ENCODE results near the gene MYLIP.

MYLIP gene

DNA sequence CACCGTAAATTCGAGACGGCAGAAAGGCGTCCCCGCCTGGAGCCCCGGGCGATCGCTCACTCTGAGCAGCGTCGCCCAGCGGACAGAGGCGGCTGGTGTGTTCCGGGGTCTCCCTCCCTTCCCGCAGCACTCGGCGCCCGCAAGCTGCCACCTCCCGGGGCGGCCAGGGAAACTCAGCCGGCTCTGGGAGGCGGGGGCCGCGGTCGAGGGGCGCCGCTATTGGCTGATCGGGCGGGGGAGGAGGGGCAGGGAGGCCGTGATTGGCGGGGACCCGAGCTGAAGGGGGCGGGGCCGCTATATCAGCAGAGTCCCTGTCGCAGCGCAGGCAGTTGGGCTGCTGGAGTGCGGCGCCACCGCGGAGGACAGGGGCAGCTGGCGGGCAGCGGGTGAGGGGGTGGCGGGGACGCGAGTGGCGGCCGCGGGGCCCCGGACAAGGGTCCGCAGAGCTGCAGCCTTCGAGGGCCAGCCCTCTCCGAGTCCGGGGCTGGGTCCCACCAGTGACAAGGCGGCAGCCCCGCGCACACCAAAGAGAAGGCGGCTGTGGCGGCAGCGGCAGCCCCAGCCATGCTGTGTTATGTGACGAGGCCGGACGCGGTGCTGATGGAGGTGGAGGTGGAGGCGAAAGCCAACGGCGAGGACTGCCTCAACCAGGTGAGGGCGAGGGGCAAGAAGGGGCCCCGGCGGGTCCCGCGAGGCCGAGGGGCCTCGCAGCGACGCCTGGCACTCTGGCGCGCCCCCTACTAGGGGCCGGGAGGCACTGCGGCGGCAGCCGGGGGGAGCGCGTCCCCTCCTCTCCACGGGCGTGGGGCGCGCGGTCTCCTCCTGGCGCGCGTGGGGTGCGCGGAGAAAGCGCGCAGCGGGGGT, at the start of gene MYLIP:
TSS of gene MYLIP (plus strand) at position 328 of the 864 bp plus-strand sequence. CDS start at position 565, 237 bp downstream.
- DNase-seq (ENCODE audit: low read depth, low spot score) = peak; percentile 71

DNA sequence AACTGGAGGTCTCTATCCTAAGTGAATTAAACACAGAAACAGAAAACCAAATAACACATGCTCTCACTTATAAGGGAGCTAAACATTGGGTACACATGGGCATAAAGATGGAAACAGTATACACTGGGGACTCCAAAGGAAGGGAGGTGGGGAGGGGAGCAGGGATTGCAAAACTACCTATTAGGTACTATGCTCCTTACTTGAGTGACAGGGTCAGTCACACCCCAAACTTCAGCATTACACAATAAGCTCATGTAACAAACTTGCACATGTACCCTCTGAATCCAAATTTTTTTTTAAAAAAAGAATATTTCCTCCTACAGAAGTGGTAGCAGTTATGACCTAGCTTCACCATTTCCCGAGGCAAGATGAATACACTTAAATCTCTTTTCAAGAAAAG, 49.5 kb upstream of the MYLIP start:
- DNase-seq (ENCODE audit: low read depth, low spot score) = no peak

DNA sequence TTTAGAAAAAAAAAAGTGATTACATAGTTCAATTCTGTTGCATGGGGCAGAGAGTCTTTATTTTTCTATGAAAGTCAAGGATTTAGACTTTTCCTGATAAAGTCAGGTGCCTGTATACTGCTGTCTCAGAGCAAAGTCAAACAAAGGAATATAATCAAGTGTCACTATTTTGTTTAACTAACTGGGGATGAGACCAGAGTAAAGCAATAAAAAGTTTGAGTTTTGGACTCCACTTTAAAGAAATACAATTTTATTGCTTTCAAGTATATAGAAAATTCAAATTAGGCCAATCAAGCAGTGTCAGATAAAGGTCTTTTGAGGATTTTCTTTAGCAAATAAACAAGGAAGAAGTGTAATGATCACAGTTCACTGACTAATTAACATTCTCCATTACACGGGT, 48.7 kb upstream of the MYLIP start:
- DNase-seq (ENCODE audit: low read depth, low spot score) = no peak

DNA sequence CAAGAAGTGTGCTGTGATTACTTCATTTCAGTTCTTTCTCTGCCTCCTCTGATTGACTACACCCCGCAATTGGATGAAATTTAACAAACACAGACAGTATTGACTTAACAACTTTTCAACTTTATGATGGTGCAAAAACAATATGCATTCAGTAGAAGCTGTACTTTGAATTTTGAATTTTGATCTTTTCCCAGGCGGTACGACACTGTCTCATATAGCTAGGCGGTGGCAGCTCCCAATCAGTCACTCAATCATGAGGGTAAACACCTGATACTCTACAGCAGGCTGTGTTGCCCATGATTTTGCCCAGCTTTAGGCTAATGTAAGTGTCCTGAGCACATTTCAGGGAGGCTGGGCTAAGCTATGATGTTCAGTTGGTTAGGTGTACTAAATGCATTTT, 47.6 kb upstream of the MYLIP start:
- DNase-seq (ENCODE audit: low read depth, low spot score) = no peak

DNA sequence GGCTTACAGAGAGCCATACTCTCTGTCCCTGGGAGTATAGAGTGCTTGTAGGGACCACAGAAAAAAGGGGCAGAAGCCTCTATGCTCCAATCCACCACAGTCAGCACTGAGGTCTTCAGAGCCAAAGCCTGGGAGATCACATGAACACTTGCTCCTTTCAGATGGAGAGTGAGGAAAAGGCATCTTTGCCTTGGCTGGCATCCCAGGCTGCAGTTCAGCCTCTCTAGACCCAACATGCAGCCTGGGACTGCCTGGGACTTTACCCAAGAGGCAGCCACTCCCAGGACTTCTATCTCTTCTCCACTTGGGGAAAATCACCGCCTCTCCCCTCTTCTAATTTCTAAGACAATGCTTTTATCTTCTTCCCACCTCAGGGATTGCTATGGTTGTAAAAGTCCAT, 46.5 kb upstream of the MYLIP start:
- DNase-seq (ENCODE audit: low read depth, low spot score) = no peak

DNA sequence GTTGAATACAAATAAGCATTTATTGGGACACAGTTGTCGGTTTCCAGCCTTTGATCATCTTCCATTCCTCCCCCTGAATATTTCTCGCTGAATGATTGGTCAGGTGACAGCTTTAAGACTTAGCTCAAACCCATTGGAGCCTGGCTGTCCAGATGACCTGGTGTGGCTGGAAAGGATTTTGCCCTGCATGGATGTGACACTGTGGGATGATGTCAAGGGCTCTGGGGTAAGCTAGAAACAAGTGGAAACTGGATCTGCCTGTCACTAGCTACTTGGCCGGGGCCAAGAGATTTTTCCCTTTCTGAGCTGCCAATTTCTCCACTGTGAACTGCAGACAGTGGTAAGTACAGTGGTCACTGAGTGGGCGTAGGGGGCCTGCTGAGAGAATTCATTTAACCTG, 41.9 kb upstream of the MYLIP start:
- no peak for DNase-seq (ENCODE audit: low read depth, low spot score)

DNA sequence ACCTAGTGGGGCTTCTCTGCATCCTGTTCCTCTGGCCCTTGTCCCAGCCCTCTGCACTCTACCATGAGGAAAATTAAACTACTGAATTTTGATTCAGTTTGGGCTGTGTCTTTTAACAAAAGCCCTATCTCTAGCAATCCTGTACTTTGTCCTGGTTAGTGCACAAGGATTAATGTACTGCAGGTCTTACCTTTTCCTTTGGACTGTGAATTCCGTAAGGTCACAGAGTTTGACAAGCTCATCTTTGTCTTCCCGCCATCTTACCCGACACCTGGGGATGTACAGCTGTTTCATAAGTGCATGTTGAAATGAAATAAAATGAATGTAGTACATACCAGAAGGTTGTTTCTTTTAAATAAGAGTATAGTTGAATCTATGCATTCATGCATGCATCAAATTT, 41.5 kb upstream of the MYLIP start:
- DNase-seq (ENCODE audit: low read depth, low spot score) = no peak

DNA sequence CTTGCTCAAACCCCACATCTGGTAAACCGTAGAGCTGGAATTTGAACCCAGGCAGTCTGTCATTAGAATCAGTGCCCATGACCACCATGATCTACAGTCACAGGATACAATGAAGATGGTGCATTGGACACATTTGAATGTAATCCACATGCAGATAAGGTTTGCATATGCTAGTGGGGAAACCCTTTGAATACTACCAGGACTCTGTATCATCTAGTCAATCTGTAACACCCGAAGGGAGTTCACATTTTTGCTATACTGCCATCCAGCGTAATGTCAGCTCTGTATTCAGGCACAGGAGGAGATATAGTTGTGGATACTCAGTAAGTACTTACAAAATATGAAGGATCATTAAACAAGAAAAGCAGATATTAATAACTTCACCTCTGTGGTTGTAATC, 40.5 kb upstream of the MYLIP start:
- DNase-seq (ENCODE audit: low read depth, low spot score) = no peak

DNA sequence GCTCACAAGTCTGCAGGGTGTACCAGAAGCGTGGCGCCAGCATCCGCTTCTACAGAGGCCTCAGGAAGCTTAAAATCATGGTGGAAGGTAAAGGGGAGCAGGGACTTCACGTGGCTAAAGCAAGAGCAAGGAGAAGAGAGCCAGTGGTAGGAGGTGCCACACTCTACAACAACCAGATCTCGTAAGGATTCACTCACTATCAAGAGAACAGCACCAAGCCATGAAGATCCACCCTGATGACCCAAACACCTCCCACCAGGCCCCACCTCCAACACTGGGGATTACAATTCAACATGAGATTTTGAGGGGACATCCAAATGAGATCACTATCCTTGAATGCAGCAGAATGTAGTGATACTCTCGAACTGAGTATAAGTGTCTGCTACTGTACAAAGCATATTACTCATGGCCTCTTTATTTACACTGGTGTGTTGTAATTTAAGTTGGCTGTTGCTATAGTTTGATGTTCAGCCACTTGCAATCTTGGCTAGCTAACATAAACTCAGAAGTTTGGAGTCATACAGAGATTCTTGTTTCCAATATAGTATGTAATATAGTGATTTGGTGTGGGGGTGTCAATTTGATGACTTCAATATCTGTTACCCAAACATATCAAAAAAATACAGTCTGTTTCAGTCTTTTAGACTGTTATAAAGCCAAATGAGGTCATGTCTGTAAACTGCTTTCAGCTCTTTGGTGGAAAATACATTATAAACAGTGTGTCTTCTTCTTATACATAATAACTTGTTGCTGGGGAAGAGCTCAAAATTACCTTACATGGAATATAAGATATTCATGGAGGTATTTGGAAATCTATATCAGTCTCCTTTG, 39.4 kb upstream of the MYLIP start:
- no peak for DNase-seq (ENCODE audit: low read depth, low spot score)

DNA sequence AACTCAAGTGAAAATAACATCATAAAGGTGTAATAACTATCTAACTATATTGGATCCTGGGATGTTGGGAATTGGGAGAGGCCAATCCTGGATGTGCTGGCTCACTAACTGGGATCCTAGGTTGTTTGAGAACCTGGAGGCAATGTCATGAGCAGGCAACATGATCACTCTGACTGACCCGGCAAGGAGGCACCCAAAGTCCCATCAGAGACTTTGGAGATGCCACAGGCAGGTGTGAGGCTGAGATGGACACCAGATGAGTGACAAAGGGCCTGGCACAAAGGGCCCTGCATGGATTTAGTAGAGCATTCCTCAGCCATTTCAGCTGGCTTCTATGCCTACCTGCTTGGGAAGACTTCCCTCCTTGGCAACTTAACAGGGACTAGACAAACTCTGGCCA, 38.4 kb upstream of the MYLIP start:
- no peak for DNase-seq (ENCODE audit: low read depth, low spot score)

DNA sequence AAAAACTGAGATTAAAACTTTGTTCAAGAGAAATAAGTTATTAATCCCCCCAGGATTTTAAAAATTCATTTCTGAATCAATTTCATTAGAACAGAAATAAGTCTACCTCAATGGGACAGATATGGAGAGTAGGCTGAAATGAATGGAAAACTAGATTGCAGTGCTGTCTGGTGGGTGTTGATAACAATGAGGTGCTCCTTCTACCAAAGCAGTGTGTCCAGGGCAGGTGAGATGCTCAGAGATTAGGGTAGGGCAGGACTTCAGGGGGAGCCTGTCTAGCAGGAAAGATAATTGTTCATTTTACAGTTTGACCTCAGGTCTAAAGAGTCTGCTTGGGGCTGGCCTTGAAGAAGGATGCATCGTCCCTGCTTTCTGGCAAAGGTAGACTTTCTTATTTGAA, 38.0 kb upstream of the MYLIP start:
- DNase-seq (ENCODE audit: low read depth, low spot score) = no peak

DNA sequence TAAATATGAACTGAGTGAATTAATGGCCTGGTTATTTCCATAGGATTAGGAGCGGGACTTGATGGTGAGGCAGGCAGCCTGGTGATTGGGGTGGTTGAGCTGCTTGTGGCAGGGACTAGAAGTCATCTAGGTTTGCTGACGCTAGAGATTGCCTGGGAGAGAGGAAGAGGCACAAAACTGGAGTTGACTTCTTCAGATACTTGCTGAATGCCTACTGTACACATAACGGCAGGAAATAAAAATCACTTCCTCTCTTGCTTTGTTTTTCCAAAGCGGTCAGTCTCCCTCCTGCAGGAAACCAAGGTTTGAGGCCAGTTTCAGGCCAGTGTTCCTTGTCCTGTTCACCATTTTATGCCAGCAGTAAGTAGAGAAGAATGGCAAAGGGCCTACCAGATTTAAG, 36.7 kb upstream of the MYLIP start:
- DNase-seq (ENCODE audit: low read depth, low spot score) = no peak

DNA sequence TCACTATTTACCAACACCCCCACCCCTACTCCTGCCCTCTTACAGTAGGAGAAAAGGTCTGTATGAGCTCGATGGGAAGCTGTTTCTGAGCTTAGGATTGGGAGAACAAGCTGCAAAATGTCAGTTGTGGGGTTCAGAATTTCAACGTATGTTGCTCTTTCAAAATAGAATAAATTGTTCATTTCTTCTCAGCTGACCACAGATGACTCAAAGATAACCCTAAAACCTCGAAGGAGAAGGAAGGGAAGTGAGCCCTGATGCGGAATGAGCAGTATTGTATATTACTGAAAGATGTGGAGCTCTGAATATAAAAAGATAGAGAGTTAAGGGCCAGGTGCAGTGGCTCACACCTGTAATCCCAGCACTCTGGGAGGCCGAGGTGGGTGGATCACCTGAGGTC, 35.9 kb upstream of the MYLIP start:
- no peak for DNase-seq (ENCODE audit: low read depth, low spot score)

DNA sequence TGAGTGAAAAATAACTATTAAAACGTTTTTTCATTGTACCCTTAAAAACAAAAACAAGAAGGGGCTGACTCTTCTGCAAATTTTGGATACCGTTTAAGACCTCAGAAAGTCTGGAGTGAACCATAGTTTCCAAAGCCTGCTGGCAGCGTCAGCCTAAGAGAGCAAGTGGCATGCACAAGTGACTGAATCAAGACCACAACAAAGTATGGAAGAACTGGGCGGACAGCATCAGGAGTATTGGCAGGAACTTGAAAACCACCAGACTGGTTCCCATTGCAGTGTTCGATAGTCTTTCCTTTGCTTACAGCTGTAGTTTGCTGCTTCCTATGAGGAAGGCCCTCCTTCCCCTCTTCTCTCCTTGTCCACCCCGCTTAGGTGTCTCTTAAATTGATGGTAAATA, 33.7 kb upstream of the MYLIP start:
- DNase-seq (ENCODE audit: low read depth, low spot score) = no peak

DNA sequence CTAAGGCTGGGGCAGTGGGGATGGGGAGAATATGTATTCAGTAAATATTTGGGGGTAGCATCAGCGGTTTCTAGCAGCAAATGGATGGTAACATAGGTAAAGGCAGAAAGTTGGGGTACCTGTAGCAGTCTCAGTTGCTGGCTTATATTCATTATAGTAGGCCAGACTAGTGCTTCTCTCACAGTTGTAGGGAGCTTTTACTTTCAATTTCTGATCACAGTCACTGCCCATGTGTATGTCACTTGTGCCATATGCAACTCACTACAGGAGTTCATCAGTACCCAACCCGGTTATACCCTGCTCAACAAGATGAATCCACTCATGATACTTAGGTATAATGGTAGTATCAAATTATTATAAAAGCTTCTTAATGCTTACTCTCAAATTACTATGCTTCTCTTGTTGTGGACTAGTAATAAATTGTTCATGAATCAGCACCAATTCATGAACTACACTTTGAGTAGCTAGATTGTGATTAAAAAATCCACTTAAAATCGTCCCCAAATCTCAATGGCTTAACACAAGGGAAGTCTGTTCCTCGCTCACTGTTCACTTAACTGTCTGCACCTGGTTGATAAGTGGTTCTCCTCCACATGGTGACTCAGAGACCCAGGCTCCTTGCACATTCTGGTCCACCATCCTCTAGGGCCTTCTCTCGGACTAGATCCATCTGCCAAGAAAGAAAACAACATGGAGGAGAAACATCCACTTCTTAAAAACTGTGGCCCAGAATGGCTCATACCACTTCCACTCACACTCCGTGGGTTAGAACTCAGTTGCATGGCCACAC, 31.3 kb upstream of the MYLIP start:
- no peak for DNase-seq (ENCODE audit: low read depth, low spot score)

DNA sequence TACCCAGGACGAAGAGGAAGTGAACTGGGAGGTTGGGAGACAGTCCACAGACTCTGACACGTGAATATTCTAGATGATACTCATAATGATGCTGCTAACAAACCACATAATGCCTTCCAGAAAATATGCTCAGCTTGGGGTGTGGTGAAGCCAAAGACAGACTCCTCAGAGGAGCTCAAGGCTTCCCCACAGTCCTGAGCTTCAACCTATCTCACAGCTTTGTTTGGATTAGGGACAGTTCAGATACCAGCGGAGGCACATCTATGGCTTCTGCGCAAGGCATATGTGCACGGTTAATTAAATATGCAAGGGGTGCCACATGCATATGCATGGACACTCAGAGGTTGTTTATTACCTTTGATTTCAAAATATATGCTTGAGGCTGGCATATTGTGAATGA, 30.7 kb upstream of the MYLIP start:
- no peak for DNase-seq (ENCODE audit: low read depth, low spot score)

DNA sequence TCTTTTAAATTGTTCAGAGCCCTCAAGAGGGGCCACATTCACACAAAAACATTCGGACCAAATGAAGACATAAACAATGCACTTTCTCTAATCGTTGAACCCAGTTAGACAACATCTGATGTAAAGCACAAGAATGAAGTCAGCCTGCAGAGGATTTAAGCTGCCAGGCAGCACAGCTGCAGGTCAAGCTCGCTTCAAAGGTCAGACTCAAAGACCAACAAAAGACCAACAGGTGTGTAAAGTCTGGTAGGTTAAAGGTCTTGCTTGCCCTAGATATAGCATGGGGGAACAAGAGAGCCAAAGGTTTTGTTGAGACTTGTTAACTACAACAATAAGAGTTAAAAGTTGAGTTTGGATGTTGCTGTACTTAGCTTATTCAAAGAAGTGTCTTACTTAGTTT, 26.7 kb upstream of the MYLIP start:
- DNase-seq (ENCODE audit: low read depth, low spot score) = no peak

DNA sequence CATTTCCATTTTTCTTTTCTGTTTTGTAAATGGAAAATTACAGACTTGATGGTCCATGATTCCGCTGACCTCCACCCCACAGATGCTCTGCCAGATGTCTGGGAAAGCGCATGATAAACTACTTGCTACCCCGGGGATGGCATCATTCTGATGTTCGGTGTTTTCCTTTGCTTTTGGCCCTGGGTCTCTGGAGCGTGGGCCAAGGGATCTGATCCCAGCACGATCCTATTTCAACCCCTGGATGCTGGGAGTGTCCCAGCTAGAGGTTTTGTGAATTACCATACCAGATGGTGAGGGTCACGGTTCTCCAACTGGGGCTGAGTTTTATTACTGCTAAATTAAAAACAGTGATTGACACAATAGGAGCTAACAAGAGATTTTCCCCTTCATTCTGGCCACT, 25.2 kb upstream of the MYLIP start:
- DNase-seq (ENCODE audit: low read depth, low spot score) = no peak

DNA sequence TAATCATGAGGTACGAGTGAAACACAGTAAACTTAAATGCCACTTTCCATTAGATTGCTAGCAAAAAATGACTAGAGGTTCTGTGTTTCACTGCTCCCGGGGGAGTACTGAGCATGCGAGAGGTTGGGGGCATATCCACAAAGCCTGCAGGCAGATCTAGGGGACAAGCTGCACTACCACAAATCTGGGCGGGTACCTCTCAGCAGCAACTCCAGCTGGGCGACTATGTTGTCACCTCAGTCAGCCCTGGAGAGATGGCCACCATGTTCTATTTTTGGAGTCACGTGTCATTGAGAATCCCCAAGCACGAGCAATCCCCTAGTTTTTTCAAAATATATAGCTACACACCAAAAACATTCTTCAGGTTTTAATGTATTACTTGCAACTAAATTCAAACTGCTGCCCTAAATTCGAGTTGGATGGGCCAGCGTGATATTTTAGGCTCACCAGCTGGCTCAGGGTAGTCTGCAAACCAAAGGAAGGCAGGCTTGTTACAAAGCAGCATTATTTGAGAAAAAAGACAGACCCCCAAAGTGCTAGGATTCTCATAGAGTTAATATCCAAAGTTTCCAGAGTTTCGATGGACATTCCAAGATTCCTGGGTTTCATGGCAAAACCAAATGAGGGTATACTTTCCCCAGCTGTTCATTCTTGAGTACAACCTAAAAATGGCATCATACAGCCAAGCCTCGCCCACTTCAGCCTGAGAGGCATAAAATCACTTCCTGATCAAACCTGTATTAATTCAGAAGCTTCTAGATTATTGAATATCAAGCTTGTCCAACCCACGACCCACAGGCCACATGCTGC, 24.1 kb upstream of the MYLIP start:
- DNase-seq (ENCODE audit: low read depth, low spot score) = no peak

DNA sequence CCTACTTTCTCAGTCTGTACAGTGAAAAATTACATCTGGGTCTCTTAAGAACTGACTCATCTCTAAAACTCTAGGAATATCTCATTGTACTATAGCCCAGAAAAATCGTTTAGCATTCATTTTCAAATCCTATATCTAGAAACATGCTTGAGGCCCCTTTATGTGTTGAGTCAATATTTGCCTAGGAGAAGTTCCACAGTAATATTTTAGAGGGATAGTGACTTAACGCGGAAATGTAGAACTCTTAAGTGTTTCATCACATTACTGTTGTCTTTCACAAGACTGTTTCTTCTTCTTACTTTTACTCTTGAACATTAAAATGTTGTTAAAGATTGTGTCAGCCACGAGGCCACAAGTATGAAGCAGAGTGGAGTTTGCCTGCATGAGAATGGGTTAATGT, 23.0 kb upstream of the MYLIP start:
- no peak for DNase-seq (ENCODE audit: low read depth, low spot score)
